ENCODE results near the gene ACADSB.

ACADSB gene

DNA sequence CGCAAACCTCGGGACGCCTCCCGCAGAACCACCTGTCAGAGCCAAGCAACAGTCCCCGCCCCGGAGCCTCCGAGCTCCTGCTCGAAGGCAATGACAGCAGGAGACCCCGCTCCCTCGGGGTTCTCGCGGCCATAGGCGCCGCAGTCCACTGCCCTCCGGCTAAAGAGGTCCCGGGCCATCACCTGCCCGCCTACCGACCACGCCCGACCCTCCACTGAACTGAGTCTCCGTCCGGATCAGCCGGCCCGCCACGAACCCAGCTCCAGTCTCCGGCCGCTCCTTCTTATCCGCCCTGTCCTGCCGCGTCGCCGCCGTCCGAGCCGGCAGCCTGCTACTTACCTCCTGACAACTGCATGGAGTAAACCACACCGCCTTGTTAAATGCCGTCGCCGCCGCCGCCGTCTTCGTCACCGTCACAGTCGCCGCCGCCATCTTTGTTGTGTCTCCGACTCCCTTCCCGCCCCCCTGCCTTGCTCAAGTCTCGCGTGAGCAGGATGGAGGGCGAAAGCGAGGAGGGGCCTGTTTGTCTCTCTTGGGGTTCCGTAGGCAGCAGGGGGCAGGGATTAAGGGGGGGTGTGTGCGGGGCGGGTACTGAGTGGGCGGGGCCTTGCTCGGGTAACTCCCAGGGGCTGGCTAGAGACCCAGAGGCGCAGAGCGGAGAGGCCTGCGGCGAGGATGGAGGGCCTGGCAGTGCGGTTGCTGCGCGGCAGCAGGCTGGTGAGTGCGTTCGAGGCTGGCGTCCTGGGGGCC is at the start of gene ACADSB, which contains the start of gene IKZF5:
ACADSB (plus strand) TSS at position 652 of the 750 bp plus-strand sequence; CDS start at position 676, 24 bp downstream.
IKZF5 (minus strand) TSS at position 441 of the 750 bp plus-strand sequence. CDS start 10,170 bp downstream, outside the sequence.
- peak; percentile 96 for DNase-seq (ENCODE audit: low read depth)

DNA sequence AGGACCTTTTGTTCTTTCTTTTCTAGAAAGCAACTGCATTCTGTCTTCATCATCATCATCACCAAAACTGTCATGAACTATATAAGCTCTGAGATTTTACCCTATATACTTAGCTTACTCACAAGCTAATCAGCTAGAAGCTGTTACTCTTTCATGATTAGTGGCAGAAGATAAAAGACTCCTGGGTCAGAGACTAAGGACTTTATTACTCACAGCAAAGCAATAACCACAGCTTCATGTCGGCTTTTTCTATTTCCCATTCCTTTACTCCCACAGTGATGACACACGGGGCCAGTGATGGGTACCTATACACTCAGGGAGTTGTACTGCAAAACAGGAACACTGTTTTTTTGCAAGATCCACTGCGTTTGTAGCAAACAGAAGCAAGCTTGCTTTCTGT is 46.4 kb upstream of the ACADSB start:
- no peak for DNase-seq (ENCODE audit: low read depth)

DNA sequence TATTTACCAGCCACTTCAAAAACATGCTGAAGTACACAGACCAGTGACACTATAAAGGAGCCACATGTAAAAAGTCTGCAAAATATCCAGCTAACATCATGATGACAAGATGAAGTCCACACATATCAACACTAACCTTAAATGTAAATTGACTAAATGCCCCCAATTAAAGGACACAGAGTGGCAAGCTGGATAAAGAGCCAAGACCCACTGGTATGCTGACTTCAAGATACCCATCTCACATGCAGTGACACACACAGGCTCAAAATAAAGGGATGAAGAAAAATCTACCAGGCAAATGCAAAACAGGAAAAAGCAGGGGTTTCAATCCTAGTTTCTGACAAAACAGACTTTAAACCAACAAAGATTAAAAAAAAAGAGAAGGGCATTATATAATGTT is 41.9 kb upstream of the ACADSB start:
- DNase-seq (ENCODE audit: low read depth): no peak

DNA sequence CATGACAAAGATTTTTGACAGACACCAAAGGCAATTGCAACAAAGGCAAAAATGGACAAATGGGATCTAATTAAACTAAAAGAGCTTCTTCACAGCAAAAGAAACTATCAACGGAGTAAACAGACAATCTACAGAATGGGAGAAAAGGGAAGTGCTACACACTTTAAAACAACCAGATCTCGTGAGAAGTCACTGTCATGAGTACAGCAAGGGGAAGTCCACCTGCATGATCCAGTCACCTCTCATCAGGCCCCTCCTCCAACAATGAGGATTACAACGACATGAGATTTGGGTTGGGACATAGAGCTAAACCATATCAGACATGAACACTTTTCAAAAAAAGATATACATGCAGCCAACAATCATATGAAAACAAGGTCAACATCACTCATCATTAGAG is 40.1 kb upstream of the ACADSB start:
- DNase-seq (ENCODE audit: low read depth): no peak

DNA sequence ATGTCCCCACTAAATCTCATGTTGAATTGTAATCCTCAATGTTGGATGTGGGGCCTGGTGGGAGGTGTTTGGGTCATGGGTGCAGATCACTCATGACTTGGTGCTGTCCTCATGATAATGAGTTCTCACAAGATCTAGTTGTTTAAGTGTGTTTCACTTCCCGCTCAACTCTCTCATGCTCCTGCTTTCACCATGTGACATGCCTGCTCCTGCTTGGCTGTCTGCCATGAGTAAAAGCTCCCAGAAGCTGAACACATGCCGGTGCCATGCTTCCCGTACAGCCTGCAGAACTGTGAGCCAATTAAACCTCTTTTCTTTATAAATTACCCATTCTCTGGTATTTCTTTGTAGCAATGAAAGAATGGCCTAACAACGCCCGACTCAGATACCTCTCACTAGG is 34.8 kb upstream of the ACADSB start:
- no peak for DNase-seq (ENCODE audit: low read depth)

DNA sequence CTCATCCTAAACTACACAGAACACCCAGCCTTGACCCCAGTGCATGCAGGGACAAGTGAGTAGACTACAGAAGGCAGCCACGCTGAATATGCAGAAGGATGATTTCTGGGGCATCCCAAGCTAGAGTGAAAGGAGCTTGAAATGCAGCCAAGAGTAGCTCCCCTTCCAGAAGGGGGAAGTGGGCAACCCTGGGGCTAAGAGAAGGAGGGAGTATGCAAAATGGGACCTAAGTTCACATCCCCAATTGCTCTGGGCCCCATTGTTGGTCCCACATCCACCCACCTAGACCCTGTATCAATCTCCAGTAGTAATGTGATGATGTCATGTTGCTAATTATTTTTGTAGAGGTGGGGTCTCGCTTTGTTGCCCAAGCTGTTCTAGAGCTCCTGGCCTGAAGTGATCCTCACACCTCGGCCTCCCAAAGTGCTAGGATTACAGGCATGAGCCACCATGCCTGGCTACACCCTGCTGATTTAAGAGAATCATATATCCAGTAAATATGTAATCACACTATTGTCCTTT is 34.2 kb upstream of the ACADSB start:
- DNase-seq (ENCODE audit: low read depth): no peak

DNA sequence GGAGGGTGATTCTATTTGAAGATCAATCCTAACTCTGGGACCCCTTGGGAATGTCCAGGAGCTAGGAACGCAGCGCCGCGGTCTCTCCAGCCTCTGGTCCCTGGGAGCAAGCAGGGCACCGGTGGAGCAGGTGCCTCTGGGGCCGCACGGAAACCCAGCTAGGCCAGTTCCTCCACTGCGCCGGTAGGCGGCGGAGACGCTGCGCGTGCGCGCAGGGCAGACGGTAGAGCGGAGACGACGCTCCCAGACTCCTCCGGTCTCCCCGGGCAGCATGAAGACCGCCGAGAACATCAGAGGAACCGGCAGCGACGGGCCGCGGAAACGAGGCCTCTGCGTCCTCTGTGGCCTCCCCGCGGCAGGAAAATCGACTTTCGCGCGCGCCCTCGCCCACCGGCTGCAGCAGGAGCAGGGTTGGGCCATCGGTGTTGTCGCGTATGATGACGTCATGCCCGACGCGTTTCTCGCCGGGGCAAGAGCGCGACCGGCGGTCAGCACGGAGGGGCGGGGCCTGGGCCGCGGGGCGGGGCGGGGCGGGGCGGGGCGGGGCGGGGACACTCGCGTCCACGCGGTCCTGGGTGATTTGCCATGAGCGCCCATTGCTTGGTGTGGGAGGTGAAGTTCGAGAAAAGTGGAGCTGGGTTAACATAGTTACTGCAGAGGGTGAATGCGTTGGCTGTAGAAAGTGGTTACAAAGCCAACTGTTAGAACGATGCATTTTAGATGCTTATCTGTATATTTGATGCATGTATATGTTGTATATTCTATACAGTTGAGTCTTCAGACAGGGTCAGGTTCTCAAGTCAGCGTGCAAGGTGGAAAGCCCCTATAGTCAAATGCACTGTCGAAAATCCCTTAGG is 28.4 kb upstream of the ACADSB start, which contains the start of gene PSTK:
PSTK (plus strand) TSS at position 193 of the 857 bp plus-strand sequence; CDS start at position 272, 79 bp downstream.
- DNase-seq (ENCODE audit: low read depth): peak; percentile 84

DNA sequence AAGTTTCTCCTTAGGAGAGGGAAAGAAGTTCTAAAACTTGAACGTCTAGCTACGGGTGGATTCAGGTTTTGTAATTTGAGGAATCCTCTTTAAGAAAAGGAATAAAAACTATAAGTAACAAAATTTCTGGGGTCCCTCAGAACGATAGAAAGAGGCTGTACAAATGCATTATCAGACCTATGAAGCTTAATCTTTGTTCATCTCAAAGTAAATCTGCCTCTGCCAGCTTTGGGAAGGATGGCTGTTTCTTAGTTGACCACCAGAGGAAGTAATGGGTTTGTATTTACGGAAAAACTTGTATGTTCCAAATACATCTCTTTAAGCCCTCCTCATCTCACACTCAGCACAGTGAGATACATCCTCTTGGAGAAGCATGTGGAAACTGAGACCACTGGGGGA is 27.7 kb upstream of the ACADSB start:
- no peak for DNase-seq (ENCODE audit: low read depth)

DNA sequence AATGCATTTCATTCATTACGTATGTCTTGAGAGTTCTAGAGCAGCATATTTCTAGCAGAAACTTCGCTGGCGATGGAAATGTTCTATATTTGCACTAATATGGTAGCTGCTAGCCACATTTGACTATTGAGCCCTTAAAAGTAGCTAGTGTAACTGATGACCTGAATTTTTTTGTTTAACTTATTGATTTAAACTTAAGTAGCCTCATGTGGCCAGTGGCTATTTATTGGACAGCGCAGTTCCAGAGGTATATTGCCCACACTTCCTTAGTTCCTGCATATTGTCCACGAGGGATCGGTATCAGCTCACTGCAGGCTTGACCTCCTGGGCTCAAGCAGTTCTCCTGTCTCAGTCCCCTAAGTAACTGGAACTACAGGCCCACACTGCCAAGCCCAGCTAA is 24.9 kb upstream of the ACADSB start:
- DNase-seq (ENCODE audit: low read depth): no peak

DNA sequence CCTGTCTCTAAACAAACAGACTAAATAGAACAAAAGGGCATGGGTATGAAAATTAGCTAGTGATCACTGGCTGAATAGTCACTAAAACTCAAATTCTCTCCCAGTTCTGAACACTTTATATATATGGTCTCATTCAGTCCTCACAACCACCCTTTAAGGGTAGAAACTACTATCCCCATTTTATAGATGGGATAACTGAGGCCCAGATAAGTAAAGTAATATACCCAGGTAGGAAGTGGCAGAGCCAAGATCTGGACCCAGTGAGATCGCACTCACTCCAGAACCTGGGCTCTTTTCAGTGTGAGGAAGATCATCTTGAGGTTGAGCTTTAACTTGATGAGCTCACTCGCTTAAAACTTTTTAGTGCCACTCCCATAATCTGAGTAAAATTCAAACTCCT is 24.1 kb upstream of the ACADSB start:
- no peak for DNase-seq (ENCODE audit: low read depth)

DNA sequence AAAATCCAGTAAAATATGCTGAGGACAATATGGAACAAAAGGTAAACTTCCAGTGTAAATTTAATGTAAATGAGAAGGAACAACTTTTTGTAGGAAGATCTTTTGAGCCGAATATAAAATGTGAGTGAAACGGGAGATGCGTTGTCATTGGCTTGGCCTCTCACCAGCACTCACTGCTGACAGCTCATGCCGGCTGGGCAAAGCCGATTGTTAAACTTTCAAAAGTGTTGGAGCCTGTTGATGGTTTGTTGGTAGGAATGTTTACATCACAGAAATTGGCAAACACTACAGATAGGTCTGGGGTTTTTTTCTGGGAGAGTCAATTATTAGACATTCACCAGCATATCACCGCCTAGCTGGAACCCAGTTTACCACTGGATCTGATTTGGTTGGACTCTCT is 22.5 kb upstream of the ACADSB start:
- DNase-seq (ENCODE audit: low read depth): no peak

DNA sequence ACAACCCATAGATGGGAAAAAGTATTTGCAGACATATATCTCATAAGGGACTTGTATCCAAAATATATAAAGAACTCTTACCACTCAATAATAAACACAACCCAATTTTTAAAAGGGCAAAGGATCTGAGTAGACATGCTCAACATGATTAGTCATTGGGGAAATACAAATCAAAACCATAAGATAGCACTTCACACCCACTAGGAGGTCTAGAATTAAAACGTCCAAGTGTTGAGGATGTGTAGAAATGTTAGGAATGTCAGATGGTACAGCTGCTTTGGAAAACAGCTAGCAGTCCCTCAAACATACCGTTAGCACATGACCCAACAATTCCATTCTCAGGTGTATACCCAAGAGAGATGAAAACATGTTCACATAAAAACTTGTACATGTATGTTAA is 20.3 kb upstream of the ACADSB start:
- no peak for DNase-seq (ENCODE audit: low read depth)

DNA sequence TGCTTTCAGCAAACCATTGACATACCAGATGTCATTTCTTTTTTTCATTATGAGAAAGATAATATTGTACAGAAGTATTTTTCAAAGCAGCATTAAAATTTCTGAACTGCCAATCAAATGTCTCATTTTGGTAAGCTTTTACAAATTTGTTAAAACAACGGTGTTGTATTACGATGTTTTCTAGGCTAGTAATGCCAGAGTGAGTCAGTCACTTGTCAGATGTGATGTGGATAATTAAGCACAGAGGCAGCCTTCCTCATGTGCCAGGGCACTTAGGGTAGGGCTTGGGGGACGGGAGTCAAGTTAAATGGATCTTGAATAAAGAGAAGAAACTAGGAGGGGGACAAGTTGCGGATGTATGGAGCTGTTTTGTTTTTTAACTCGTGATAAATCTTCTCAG is 18.5 kb upstream of the ACADSB start:
- DNase-seq (ENCODE audit: low read depth): no peak

DNA sequence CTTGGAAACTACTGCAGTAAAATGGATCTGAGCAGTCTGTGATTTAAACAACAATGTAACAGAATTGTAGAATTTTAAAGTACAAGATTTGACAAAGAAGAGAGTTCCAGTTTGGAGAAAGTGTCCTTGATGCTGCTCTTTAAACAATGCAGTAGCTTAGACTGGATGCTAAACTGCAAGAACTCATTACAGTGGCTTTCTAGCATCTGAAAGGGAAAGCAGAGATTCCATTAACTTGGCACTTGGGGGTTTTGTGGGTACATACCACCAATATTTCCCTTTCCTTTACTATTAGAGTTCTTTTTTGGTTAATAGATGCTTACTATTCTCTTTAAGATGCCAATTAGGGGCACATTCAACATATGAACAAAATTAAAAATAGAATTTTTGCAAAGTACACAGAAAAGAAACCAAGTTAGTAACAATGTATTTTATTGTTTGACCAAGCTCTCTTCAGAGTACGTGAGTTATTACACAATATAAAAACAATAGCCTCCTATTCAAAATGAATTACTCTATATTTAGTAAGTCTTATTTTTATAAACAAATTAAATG is 16.7 kb upstream of the ACADSB start:
- DNase-seq (ENCODE audit: low read depth): no peak

DNA sequence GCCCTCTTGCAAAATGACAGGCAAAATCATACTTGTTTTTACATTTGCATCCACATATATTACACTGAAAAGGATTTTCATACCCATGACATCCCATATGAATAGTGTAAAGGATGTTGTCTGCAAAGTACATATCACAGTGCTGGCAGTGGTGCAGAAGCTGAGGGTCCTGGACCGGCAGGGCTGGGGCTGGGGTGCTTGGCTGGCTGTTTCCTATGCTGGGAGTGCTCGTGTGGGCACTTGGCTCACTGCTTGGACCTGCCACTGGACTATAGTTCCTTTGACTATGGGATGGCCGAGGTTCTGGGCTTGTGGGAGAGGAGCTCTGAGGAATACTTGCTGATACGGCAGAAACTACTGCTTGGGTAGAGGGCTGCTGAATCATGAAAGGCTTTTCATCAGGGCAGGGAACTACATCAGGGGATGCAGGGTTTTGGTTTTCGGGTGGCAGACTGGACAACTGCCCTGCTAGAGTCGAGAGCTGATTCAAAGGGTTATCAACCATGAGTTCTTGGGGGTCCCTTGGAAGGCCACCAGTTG is 14.9 kb upstream of the ACADSB start:
- no peak for DNase-seq (ENCODE audit: low read depth)

DNA sequence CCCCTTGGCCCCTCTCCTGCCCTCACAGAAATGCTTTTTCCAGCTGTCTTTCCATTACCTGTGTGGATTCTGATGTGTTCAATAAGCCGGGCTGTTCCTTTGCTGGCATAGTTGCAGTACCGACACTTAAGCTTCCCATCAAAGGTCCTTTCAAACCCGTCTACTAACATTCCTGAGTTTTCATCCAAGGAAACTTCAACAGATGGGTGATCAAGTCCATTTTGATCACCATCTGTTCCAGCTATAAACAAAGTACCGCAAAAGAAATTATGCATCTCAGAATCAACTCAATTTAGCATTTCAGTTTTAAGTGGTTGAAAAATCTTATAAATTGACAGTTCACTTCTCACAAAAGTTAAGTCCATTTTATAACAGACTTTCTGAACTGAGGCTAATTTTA is 12.9 kb upstream of the ACADSB start:
- DNase-seq (ENCODE audit: low read depth): no peak

DNA sequence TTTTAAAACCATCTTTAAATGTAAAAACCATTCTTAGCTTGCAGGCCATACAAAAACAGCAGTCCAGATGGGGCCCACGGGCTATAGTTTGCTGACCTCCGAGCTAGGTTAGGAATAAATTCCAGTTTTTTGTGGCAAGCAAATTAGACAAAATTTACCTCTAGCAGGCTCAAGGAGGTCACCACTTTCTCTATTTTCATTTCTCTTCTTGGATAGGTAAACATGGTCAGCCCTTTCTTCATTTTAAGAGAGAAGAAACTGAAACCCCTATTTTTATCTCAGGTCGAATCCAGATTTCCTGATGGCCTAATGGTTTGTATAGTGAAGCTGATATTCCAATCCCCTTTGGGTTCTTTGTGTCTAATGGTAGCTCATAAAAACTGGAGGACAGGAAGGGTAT is 10.9 kb upstream of the ACADSB start:
- no peak for DNase-seq (ENCODE audit: low read depth)

DNA sequence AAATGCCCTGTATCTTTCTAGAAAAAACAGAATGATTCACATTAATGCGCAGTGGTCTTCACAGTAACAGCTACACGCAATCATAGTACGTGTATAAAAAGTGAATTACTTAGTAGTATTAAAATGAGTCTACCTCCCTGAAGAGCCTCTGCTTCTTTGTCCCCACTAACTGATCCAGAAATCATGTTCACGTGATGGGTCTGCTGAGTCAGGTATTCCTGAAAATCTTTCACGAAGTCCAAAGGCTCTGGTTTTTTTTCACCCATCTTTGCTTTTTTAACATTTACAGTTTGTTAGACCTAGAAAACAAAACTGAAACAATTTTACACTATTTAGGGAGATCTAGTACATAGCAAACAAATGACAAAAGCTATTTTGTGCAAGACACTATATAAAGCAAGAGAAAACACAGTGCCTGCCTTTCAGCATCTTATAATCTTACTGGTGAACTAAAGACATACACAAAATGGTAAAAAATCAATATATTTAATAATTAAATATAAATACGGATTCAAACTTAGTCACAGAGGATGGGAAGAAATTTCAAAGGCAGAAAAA is 10.4 kb upstream of the ACADSB start:
- no peak for DNase-seq (ENCODE audit: low read depth)

DNA sequence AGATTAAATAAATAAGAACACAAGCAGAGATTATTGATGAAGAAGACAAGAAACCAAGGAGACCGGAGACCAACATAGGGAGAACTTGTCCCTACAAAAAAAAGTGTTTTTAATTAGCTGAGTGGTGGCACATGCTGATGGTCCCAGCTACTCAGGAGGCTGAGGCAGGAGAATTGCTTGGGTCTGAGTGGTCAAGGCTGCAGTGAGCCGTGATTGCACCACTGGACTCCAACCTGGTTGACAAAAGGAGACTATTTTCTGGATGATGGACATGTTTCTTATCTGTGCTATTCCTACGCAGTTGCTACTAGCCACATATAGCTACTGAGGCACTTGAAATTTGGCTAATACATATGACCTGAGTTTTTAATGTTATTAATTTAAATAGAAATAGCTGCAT is 9.9 kb upstream of the ACADSB start:
- no peak for DNase-seq (ENCODE audit: low read depth)

DNA sequence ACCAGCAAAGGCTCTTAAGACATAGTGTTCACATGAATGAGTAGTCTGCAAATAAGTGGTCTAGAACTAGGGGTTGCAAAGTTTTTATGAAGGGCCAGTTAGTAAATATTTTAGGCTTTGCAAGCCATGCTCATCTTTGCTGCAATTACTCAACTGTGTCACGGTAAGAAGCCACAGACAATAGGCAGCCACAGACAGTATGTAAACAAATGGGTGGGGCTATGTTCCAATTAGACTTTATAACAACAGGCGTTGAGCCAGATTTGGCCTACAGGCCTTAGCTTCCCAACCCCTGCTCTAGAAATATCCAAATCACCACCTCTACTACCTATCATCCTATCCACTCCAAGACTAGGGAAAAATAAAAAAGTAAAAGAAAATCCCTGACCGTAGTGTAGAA is 9.5 kb upstream of the ACADSB start:
- no peak for DNase-seq (ENCODE audit: low read depth)

DNA sequence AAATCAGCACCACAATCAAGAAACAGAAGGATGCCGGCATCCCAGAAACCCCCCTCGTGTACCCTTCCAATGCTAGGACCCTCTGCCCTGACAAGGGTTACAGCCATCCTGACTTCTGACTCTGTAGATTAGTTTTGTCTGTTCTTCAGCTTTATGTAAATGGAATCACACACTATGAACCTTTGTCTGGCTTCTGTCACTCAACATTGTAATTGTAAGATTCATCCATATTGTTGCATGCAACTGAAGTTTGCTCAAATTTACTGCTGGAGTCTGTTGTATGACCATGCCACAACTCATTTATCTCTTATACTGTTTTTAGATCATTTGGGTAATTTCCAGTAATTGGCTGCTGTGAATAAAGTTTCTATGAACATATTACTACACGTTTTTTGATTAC is 8.7 kb upstream of the ACADSB start:
- DNase-seq (ENCODE audit: low read depth): no peak

DNA sequence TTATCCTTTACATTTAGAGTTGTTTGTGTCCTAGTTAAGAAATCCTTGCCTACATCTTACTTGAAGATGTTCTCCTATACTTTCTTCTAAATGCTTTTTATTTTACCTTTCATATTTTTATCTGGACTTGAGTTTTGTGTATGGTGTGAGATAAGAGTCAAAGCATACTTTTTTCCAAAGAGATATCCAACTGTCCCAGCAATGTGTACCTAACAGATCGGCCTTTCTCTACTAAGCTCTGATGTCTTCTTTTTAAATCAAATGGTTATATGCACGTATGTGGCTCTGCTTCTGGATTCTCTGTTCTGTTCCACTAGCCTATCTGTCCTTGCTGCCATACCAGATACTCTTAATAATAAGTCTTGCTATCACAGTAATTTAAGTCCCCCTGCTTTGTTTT is 7.4 kb upstream of the ACADSB start:
- DNase-seq (ENCODE audit: low read depth): no peak

Measured in GM04504 (cell line).